SU-DHL-6 (cell line): ENCODE results near the gene FGB.

Experiments
- CTCF ChIP-seq: fragments of 200-600 bp; sonication (generic); IDR thresholded peaks from one replicate; pipeline ENCODE4 v1.5.1; 2017; ENCODE audit warnings: antibody characterized with exemption, mild to moderate bottlenecking, low read length, moderate library complexity; ENCODE audit not compliant: insufficient read depth, poor library complexity, severe bottlenecking
- EZH2phosphoT487 ChIP-seq: fragments of 200-600 bp; sonication (generic), shearing (Covaris generic); conservative IDR thresholded peaks from 2 replicates; pipeline ENCODE4 v1.6.1; 2018; ENCODE audit warnings: mild to moderate bottlenecking, antibody characterized with exemption, low read length, moderate library complexity, mixed read lengths

- TF ChIP-seq CTCF (no peak), EZH2phosphoT487 (no peak)
These were observed 14.5 kb downstream of the FGB start for GRCh38 chr4:154577324-154577723.
